GM13977 (cell line): ENCODE results near the gene AP3D1.

Source experiments
- DNase-seq: peaks from one replicate; pipeline ENCODE4 v3.0.0; 2012; ENCODE audit warnings: low spot score
- CTCF ChIP-seq: IDR thresholded peaks from 2 replicates; pipeline ENCODE4 v1.5.1; 2012; ENCODE audit warnings: mild to moderate bottlenecking, control low read depth; ENCODE audit not compliant: insufficient read depth; ENCODE audit errors: extremely low read depth, missing control alignments
- in situ Hi-C: fragments of 300-500 bp; cut with MboI; formaldehyde crosslinking; loops from one replicate; pipeline ENCODE4 v1.12.0; 2022; ENCODE audit warnings: low sequenced_read_pairs, low pct_unique_long_range_greater_than_20kb, mixed read lengths, inconsistent platforms; ENCODE audit not compliant: unreplicated experiment

Gene AP3D1

GRCh38 chr19:2115911-2116426 is 35.4 kb downstream of the AP3D1 start:
- in situ Hi-C loops, result no loop called here
- DNase-seq, result no peak
- TF ChIP-seq CTCF, result no peak

- no peak for TF ChIP-seq CTCF
- no peak for DNase-seq
- in situ Hi-C loops, result no loop called here
Observed at GRCh38 chr19:2115324-2115723, 36.0 kb downstream of the AP3D1 start.

GRCh38 chr19:2114821-2115220 is 36.5 kb downstream of the AP3D1 start:
- in situ Hi-C loops, result no loop called here
- no peak for DNase-seq
- no peak for TF ChIP-seq CTCF

GRCh38 chr19:2114218-2114617 is 37.1 kb downstream of the AP3D1 start:
- TF ChIP-seq CTCF, result no peak
- no peak for DNase-seq
- in situ Hi-C loops, result no loop called here

- no peak for DNase-seq
- in situ Hi-C loops, result no loop called here
- TF ChIP-seq CTCF, result no peak
Observed at GRCh38 chr19:2113439-2114211, 37.7 kb downstream of the AP3D1 start.

GRCh38 chr19:2112516-2113320 is 38.6 kb downstream of the AP3D1 start:
- DNase-seq, result no peak
- in situ Hi-C loops, result no loop called here
- TF ChIP-seq CTCF, result no peak
